ENCODE measurements around the gene IMMP2L.

- TF ChIP-seq, protein P1, sequence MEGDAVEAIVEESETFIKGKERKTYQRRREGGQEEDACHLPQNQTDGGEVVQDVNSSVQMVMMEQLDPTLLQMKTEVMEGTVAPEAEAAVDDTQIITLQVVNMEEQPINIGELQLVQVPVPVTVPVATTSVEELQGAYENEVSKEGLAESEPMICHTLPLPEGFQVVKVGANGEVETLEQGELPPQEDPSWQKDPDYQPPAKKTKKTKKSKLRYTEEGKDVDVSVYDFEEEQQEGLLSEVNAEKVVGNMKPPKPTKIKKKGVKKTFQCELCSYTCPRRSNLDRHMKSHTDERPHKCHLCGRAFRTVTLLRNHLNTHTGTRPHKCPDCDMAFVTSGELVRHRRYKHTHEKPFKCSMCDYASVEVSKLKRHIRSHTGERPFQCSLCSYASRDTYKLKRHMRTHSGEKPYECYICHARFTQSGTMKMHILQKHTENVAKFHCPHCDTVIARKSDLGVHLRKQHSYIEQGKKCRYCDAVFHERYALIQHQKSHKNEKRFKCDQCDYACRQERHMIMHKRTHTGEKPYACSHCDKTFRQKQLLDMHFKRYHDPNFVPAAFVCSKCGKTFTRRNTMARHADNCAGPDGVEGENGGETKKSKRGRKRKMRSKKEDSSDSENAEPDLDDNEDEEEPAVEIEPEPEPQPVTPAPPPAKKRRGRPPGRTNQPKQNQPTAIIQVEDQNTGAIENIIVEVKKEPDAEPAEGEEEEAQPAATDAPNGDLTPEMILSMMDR (conservative IDR thresholded peaks at IDR 0.05; ENCODE audit: low read depth, low read length), result no peak
- TF ChIP-seq, protein P2, sequence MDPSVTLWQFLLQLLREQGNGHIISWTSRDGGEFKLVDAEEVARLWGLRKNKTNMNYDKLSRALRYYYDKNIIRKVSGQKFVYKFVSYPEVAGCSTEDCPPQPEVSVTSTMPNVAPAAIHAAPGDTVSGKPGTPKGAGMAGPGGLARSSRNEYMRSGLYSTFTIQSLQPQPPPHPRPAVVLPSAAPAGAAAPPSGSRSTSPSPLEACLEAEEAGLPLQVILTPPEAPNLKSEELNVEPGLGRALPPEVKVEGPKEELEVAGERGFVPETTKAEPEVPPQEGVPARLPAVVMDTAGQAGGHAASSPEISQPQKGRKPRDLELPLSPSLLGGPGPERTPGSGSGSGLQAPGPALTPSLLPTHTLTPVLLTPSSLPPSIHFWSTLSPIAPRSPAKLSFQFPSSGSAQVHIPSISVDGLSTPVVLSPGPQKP (IDR thresholded peaks at IDR 0.05; ENCODE audit: borderline replicate concordance, low read depth, low read length), result no peak
- TF ChIP-seq POLR2A (IDR thresholded peaks at IDR 0.05; ENCODE audit: low read depth, low read length), result no peak
- TF ChIP-seq RAD21 (IDR thresholded peaks at IDR 0.05; ENCODE audit: low read length), result no peak
- TF ChIP-seq RFX5 (IDR thresholded peaks at IDR 0.05; ENCODE audit: low read depth, low read length), result no peak
- TF ChIP-seq, protein P3, sequence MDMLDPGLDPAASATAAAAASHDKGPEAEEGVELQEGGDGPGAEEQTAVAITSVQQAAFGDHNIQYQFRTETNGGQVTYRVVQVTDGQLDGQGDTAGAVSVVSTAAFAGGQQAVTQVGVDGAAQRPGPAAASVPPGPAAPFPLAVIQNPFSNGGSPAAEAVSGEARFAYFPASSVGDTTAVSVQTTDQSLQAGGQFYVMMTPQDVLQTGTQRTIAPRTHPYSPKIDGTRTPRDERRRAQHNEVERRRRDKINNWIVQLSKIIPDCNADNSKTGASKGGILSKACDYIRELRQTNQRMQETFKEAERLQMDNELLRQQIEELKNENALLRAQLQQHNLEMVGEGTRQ (IDR thresholded peaks at IDR 0.05; ENCODE audit: low read depth, low read length), result no peak
- no peak for TF ChIP-seq MAZ (IDR thresholded peaks at IDR 0.05; ENCODE audit: borderline replicate concordance, low read depth, low read length)
Observed at GRCh38 chr7:111172564-111173257, 389.6 kb downstream of the IMMP2L start.
